Measurements from ENCODE around the gene TCAF2.
"Not testable (repeated sequence)": the region's sequence is repeated elsewhere in the genome, so short reads cannot be mapped to it uniquely, and the experiment has no call there.

Gene TCAF2
- total RNA-seq, result 14.9 to 60.8 (median 25.3) reads per million in 3 experiments

DNA sequence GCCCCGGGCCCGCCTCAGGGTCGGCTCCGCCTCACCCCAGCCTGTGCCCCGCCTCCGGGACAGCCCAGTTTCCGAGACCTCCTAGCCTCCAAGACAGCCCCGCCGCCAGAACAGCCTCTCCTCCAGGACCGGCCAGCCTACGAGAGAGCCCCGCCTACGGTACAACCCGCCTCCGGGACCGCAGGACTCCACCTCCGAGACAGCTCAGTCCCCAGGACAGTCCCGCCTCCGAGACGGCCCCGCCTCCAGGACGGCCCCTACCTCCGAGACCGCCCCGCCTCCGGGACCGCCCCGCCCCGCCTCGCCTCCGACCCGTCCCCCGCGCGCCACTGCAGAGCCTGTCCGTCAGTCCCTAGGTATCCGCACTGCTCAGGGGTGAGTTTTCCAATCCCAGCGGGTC, at the start of gene TCAF2:
Gene TCAF2 (plus strand): TSS at position 329 of the 400 bp plus-strand sequence.
- DNase-seq, result peak; percentile 70

DNA sequence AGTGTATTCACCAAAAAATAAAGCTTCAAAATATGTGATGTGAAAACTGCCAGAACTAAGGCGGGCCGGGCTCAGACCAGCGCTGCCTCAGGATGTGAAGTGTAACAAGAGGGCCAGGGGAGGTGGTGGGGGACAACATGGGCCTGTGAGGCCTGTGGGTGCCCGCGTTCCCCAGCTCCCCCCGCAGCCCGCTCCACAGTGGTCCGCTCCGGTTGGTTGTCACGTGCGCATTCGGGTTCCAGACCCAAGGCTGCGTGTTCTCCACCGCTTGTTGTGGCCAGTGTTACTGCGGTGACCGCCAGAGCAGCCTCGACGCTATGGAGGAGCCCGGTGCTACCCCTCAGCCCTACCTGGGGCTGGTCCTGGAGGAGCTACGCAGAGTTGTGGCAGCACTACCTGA, 49.3 kb upstream of the TCAF2 start, which contains the start of gene CTAGE15:
Gene CTAGE15 (plus strand): TSS at position 301 of the 400 bp plus-strand sequence. CDS start 17 bp downstream, at position 318.
- DNase-seq, result not testable (repeated sequence)

DNA sequence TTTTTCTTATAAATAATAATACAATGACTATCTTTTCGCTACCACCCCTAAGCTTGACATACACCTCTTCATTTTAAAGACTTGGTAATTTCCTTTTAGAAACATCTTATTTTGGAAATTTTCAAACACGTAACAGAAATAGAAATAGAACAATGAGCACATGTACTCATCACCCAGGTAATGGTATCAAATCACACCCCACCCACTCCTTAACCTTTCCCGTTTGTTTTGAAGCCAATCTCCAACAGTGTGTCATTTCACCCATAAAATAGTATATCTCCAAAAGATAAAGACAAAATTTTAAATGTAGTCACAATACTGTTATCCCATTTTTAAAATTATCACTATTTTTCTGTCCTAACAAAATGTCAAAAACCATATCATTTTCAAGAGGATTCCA, 32.6 kb upstream of the TCAF2 start:
- DNase-seq, result not testable (repeated sequence)

DNA sequence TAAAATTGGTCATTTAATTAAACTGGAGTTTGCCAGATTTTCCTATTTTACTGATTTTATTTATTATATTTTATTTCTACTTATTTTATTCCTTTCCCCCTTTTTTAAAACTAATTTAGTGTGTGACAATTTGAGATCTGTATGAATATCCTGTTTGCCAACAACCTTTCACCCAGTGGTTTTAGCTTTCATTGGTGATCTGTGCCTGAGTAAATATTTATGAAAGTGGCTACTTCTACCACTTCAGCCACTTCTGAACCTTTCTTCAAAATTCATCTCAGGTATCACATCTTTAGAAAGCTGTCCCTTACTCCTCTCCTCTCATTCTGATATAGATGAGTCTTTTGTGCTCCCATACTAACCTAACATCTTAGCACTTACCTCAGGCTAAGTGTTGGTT, 30.9 kb upstream of the TCAF2 start:
- DNase-seq, result not testable (repeated sequence)

DNA sequence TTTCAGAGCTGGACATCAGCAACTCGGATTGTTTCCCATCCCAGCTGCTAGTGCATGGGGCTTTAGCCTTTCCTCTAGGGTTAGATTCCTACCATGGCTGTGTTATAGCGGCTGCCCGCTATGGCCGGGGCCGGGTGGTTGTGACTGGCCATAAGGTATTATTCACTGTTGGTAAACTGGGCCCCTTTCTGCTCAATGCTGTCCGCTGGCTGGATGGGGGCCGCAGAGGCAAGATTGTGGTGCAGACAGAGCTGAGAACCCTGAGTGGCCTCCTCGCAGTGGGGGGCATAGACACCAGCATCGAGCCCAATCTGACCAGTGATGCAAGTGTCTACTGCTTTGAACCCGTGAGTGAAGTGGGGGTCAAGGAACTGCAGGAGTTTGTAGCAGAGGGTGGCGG, 22.7 kb upstream of the TCAF2 start:
- DNase-seq, result not testable (repeated sequence)

DNA sequence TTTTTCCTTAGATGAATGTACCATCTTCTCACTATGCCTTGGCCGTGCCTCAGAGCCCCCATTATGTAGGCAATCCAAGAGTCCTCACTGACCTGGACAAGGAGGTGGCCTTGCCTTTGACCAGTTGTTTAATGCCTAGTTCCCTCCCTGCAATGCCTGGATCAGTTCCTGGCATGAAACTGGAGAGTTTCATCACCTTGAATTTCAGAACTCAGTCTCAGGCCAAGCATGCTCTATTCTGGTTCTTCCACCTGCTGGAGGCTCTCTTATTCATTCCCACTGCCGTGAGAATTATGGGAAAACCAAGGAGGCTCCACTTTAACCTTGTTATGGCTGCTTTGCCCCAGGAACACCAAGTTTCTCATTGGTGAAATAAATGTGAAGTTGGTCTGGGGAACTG, 17.2 kb upstream of the TCAF2 start:
- not testable (repeated sequence) for DNase-seq

DNA sequence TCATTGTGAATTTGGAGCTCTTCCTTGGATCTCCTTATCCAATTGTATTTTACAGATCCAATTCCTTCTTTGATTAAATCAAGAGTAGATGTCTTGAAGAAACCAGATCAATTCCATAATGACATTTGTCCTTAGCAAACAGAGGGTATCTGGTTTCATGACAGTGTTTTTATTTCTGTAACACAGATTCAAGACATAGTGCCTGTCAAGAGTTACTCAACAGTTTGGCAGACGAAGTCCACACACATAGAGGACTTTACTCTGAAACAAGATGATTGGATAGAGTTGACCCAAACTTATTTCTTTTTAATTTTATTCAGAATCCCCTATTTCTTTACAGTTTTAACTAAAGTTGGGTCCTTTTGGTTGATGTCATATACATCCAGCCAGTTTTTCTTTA, 14.7 kb upstream of the TCAF2 start:
- not testable (repeated sequence) for DNase-seq

DNA sequence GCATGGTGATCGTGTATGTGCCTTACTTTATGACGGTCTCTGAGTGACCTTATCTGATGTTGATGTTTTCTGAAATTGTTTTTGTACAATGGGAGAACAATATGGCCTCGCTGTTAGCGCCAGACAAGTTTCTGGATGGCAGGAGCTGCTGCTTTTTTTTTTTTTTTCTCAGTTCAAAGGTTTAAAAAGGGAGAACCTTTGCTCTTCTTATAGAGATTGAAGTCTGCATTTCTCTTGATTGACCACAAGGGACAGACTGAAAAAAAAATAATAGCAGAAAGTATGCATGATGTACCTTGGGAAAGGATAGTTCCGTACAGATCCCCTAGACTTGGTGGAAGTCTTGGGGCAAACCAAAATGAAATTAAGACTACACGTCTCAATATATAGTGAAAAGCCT, 5.2 kb upstream of the TCAF2 start:
- not testable (repeated sequence) for DNase-seq

DNA sequence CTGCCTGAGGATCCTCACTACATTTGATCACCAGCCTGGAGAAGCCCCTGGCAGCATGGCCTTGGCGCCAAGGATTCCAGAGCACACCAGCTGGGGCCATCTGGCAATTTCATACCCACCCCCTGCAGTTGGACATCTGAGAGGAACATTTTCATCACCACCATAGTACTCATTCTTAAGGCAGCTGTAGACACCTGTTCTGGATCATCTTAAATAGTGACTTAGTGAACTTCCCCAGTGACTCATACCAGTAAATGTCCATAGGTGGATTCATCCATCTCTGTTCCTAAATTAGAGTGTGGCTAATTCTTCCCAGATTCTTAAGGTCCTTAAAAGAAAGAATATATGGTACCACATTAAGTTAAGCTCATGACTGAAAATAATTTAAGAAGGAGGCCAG, 3.6 kb upstream of the TCAF2 start:
- not testable (repeated sequence) for DNase-seq

DNA sequence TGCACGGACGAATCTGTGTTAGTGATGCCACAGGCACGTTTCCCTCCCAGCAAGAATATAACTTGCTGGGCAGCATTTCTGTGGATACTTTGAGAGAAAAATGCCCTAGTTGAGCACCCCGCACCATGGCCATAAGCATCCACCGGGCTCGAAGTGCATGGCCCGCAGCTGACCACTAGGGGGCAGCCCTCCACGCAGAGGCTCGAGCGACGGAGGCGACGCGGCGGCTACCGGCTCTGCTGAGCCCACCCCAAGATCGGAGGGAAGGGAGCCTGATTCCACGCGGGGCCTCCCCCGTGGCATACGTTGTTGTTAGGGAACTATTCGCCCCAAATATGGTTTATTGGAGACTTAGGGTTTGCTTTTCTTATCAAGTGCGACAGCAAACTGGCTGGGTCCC, 716 bp upstream of the TCAF2 start:
- not testable (repeated sequence) for DNase-seq

DNA sequence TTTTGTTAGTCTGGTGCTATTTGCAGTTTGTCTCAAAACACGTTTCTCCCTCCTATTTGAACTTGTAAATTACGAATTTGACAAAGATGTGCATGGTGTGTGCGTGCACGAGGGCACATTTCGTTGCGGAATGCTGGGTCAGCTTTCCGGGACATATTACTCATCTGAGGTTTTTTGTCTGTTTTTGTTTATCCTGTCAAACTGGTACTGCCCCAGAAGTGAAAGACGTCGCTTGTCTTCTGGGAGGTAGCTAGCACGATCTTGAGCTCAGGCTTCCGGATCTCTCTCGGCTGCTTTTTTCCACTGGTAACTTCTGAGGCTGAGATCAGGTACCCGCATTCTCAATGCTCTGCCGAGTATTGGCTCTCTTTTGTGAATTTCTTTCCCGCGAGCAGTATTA, 401 bp downstream of the TCAF2 start:
- not testable (repeated sequence) for DNase-seq

DNA sequence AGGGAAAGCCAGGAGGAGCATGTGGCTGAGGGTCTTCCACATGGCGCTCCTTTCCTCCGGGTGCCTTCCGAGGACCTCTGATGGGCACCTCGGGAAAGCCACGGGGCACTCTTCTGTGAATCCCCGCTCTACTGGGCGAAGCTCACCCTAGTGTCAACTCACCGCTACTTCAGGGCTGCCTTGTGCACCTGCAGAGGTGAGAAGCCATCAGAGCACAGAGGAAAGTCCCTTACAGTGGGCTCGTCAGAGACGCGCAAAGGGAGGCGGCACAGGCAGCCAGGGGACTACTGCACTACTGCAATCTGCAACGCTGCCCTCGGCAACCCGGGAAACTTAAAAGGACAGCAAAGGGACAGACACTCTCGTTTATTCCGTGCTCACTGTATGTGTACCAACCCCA, 1.4 kb downstream of the TCAF2 start:
- not testable (repeated sequence) for DNase-seq

DNA sequence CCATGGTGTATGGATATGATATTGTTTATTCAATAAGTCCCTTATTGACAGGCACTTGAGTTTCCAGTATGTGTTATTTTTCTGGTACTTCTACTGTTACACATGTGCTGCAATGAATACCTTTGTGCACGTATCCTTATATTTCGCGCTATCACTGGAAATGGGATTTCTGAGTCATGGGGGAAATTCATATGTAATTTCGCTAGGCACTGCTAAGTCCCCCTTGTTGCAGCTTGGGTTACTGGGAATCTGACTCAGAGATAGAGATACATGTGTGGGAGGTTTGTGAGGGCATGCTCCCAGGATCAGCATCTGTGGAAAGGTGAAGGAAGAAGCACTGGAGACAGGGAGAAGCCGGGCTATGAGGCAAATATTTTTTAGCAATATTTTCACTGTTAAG, 9.9 kb downstream of the TCAF2 start:
- not testable (repeated sequence) for DNase-seq

DNA sequence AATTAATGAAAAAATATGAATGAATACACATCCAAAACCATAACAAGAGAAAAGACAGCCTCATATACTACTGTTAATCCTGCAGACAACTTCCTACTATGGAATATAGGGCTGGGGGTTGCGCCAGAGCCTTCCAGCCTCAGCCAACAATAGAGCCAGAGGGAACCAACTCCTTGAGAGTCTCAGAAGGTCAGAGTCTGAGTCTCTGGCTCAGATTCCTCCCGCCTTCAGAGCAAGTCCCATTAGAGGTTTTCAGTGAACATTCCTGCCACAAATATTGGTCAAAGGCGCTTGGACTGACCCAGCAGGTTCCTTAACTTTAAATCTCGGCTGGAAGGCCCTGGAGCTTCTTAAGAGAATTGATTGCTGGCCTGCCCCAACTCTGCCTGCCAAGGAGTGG, 11.7 kb downstream of the TCAF2 start:
- DNase-seq, result not testable (repeated sequence)

DNA sequence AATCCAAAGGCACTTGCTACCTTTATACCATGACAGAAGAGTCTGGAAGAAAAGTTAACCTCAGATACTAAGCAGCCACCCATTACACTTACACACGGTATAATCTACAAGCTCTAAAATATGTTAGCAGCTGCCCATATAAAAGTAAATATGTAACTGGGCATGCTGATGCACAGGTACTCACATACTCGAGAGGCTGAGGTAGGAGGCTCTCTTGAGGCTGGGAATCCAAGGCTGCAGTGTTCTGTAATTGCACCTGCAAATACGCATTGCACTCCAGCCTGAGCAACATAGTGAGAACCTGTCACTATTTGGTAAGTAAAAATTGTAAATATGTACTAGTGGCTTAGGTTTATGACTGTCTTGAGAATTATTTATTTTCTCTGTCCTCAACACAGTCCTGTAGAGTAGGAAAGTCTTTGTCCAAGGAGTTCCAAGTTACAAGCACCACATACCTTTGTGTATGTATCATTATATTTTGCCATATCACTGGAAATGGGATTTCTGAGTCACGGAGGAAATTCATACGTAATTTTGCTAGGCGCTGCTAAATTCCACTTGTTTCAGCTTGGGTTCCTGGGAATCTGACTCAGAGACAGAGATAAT, 12.3 kb downstream of the TCAF2 start:
- not testable (repeated sequence) for DNase-seq

DNA sequence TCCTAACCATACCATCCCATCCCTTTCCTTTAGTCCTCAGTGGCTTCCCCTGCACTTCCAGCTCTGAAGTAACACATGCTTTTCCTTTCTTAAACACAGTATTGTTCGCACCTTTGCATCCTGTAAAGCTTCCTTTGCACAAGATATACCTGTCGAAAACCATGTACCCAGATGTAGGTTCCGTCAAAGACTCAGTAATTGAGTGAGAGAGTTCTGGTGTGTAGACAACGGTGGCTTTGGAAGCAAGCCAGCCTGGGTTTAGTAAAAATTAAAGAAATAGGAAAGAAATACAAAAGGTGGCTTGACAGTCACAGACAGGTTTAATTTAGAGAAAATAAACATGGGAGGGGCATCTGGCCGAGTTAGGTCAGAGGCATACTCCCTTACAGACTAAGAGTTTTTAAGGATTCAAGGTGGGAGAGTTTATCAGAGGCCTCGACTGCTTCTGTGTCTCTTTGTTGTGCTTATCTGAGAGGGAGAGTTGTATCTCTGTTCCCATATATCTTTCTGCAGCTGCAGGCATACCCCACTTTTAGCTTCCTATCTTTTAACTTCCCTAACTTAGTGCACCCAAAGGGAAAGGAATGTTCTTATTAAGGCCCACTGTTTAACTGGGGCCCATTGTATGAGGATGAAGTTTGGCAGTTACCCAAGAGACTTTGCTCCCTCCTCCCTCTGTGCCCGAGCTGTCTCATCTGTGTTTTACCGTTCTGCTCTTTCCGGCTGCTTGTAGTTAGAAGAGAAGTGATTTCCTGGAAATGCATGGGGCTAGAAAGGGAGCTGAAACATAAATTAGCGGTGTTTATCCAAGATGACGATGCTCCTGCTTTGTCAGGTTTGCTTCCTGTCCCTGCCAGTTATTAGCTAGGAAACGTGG, 14.8 kb downstream of the TCAF2 start:
- not testable (repeated sequence) for DNase-seq

DNA sequence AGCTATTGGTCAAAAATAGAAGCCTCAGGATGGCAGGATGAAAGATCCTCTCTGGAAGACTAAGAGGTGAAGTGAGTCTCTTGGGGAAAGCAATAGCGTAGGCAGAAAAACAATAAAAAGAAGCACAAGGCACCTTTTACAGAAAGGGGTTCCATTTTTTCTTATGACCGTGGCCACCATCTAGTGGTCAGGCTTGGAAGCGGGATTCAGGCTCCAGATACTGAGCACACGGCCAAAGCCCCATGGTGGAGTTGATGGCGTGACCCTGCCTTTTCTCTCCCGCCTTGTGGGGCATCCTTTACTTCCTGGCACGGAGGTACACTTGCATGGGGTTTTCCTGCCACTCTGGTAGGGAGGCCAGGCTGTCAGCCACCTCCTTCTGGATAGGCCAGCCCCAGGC, 18.6 kb downstream of the TCAF2 start:
- DNase-seq, result not testable (repeated sequence)

DNA sequence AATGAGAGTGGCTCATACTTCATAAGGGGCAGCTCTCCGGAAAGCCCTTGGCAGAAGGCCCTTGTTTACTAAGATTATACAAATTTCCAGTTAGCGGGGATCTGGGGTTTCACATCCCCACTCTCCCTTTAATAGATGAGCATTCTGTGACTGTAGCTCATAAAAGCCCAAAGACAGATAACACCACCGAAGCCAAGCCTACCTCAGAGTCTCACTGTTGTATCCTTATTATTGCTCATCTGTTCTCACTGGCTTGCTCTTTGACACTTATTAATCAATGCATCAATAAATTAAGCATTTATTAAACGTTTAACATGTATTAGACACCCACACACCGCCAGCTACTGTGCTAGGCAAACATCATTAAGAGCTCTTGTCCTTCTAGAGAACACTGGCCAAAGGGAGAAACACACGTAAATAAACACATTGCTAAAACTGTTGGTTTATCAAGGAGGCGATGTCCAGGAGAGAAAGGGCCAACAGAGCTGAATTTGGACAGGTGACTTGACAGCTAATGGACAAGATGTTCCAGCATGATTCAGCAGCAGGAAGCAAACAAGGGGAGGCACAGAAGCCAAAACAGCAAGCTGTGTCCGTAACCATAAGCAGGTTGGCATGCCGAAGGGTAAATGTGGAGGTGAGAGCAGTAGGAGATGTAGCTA, 19.9 kb downstream of the TCAF2 start:
- DNase-seq, result not testable (repeated sequence)

DNA sequence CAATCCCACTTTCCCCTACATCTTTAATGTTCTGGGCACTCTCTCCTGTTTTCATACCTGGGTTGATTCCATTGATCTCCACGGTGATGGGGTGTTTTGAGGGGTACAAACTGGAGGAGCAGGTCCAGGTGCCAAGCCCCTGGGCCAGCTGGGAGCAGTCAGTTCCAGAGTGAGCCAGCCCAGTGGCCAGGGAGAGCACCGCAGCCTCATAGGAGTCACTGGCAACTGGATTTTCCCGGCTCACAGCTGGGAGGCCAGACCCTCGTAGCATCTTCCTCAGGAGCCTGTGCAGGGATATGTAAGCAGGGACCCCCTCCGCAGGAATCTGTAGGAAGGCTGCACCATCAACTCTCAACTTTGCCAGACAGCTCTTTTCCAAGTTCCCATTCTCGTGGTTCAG, 25.8 kb downstream of the TCAF2 start:
- DNase-seq, result not testable (repeated sequence)

DNA sequence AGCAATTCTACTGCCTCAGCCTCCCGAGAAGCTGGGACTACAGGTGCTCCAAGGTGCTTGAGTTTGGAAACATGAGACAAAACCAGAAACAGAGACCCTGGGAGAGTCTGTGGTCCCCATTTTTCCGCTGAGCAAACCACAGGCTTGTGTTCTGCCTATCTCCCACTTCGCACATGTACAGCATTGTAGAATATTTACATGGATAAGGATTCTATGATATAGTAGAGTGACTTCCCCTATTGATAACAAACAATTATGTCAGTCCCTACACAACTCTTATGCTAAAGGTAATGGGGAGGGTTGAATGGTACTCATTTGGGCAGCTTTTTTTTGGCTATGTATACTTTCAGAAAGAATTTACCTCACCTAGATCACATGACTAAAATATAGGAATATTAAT, 29.1 kb downstream of the TCAF2 start:
- DNase-seq, result not testable (repeated sequence)

DNA sequence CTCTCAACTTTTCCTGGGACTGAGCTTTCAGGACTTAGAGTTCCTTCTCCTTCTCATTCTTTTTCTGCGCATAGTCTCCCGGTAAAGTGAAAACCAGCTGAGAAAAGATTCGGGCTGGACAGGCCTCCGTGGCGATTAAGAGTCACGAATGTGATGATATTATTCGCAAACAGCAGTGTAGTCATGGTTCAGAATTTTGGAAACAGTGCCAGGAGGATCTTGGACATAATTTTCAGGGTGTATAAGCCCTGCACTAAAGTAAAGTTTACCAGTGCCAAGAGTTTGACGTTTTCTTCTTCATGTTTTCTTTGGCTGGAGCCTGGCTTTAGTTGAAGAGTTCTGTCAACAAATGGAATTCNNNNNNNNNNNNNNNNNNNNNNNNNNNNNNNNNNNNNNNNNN, 29.7 kb downstream of the TCAF2 start:
- DNase-seq, result not testable (repeated sequence)

Data from central memory CD4-positive, alpha-beta T cell (primary cell).